ENCODE data around the gene MYLIP.

MYLIP gene

GRCh38 chr6:16140607-16141006 lies 11.7 kb downstream of the MYLIP start:
- POLR2A ChIA-PET: no interaction called here
- no peak overlapping the region for H3K4me3 ChIP-seq (ENCODE audit: low read depth, low read length)

GRCh38 chr6:16141514-16141913 lies 12.6 kb downstream of the MYLIP start:
- CTCF ChIA-PET: no interaction called here
- POLR2A ChIA-PET: no interaction called here

More at GRCh38 chr6:16140607-16141006, 11.7 kb downstream of the MYLIP start:
- DNase-seq (ENCODE audit: low read depth, low spot score): no peak
- no peak for TF ChIP-seq CTCF (IDR thresholded peaks at IDR 0.05; ENCODE audit: insufficient read depth, low read length, missing control alignments)
- CTCF ChIA-PET: interaction anchor here (0.6 kb wide), 1 partner anchor 319 kb away, joined by 3 read pairs; no protein-coding TSS in a partner anchor

GRCh38 chr6:16145038-16145437 lies 16.2 kb downstream of the MYLIP start:
- TF ChIP-seq CTCF (IDR thresholded peaks at IDR 0.05; ENCODE audit: insufficient read depth, low read length, missing control alignments): no peak
- POLR2A ChIA-PET: no interaction called here
- CTCF ChIA-PET: no interaction called here
- DNase-seq (ENCODE audit: low read depth, low spot score): no peak
- H3K4me3 ChIP-seq (ENCODE audit: low read depth, low read length): no peak overlapping the region

More at GRCh38 chr6:16141514-16141913, 12.6 kb downstream of the MYLIP start:
- TF ChIP-seq CTCF (IDR thresholded peaks at IDR 0.05; ENCODE audit: insufficient read depth, low read length, missing control alignments): no peak
- DNase-seq (ENCODE audit: low read depth, low spot score): no peak
- H3K4me3 ChIP-seq (ENCODE audit: low read depth, low read length): no peak overlapping the region

- CTCF ChIA-PET: interaction anchor here (1.7 kb wide), 1 partner anchor 60 kb away, joined by 5 read pairs; no protein-coding TSS in a partner anchor
- DNase-seq (ENCODE audit: low read depth, low spot score): no peak
- H3K4me3 ChIP-seq (ENCODE audit: low read depth, low read length): no peak overlapping the region
- POLR2A ChIA-PET: no interaction called here
- TF ChIP-seq CTCF (IDR thresholded peaks at IDR 0.05; ENCODE audit: insufficient read depth, low read length, missing control alignments): no peak
Measured at GRCh38 chr6:16146028-16146427, 17.1 kb downstream of the MYLIP start.

- no peak for DNase-seq (ENCODE audit: low read depth, low spot score)
- no peak overlapping the region for H3K4me3 ChIP-seq (ENCODE audit: low read depth, low read length)
- CTCF ChIA-PET: interaction anchor here (1.7 kb wide), 1 partner anchor 59 kb away, joined by 5 read pairs; no protein-coding TSS in a partner anchor
- POLR2A ChIA-PET: no interaction called here
- no peak for TF ChIP-seq CTCF (IDR thresholded peaks at IDR 0.05; ENCODE audit: insufficient read depth, low read length, missing control alignments)
Measured at GRCh38 chr6:16146527-16146955, 17.7 kb downstream of the MYLIP start.

- CTCF ChIA-PET: no interaction called here
- no peak for TF ChIP-seq CTCF (IDR thresholded peaks at IDR 0.05; ENCODE audit: insufficient read depth, low read length, missing control alignments)
- POLR2A ChIA-PET: no interaction called here
- no peak for DNase-seq (ENCODE audit: low read depth, low spot score)
- no peak overlapping the region for H3K4me3 ChIP-seq (ENCODE audit: low read depth, low read length)
Measured at GRCh38 chr6:16148498-16148897, 19.6 kb downstream of the MYLIP start.
